Kidney glomerular epithelial cell (primary cell): ENCODE measurements around the gene HSCB.
"Not testable (repeated sequence)": the region's sequence is repeated elsewhere in the genome, so short reads cannot be mapped to it uniquely, and the experiment has no call there.

Source experiments
- DNase-seq: peaks from one replicate; lab custom pipeline; 2025; lab: John Stamatoyannopoulos, UW

HSCB gene

GRCh38 chr22:28791124-28791523, 49.3 kb downstream of the HSCB start:
- DNase-seq = no peak

- DNase-seq = no peak
Measured at GRCh38 chr22:28791841-28792490, 50.1 kb downstream of the HSCB start.

GRCh38 chr22:28792491-28793383, 50.9 kb downstream of the HSCB start:
- DNase-seq = no peak

- no peak for DNase-seq
Measured at GRCh38 chr22:28793976-28794584, 52.2 kb downstream of the HSCB start.

- no peak for DNase-seq
Measured at GRCh38 chr22:28795071-28795693, 53.3 kb downstream of the HSCB start.

GRCh38 chr22:28795932-28796856, 54.4 kb downstream of the HSCB start:
- DNase-seq = no peak

GRCh38 chr22:28798810-28799605, 57.2 kb downstream of the HSCB start:
- peak; percentile 74 for DNase-seq

GRCh38 chr22:28799606-28800307, 57.9 kb downstream of the HSCB start:
- DNase-seq = no peak

- DNase-seq = peak; percentile 84
Measured at GRCh38 chr22:28800308-28801041, 58.6 kb downstream of the HSCB start, which contains the start of gene XBP1. Gene XBP1, minus strand, starts transcription at chr22:28800569.

- DNase-seq = no peak
Measured at GRCh38 chr22:28801845-28802594, 60.2 kb downstream of the HSCB start.

- DNase-seq = no peak
Measured at GRCh38 chr22:28802595-28803123, 60.8 kb downstream of the HSCB start.

GRCh38 chr22:28805426-28805825, 63.6 kb downstream of the HSCB start:
- DNase-seq = not testable (repeated sequence)
